Measurements from ENCODE around the gene COL5A1. TPM values are rescaled to one million over a fixed set of nuclear protein-coding genes. Genes with fewer than 3 reads are reported as not detected.

The COL5A1 gene
- total RNA-seq, 1 donor from 2014 or later, result 435 TPM

DNA sequence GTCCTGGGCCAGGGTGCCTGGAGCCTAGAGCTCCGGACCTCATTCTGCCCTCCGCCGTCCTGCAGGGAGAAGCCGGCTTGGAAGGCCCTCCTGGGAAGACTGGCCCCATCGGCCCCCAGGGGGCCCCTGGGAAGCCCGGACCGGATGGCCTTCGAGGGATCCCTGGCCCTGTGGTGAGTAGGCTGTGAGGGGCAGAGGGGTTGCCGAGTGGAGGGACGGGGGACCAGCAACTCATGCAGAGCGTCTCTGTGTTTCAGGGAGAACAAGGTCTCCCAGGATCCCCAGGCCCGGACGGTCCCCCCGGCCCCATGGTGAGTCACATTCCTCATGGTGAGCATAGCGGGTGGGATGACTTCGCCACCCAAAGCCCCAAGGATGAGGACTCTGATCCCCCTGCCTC lies 177.0 kb downstream of the COL5A1 start:
- DNase-seq, result no peak

DNA sequence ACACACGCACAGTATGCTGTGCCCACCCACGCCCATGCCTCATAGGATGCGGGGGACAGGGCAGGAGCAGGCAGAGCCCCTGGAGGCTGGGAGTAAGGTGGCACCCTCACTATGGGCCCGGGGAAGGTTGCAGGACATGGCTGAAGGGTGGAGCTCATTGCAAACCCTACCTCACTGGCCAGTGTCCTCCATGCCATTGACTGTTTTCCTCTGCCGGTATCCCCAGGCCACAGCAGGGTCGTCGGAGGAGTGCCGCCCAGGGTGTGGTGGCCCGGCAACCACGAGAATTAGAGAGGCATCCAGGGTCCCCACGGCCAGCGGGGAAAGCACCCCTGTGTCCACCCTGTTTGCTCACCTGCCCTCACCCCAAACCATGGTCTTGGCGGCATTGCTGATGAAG lies 179.3 kb downstream of the COL5A1 start:
- no peak for DNase-seq

DNA sequence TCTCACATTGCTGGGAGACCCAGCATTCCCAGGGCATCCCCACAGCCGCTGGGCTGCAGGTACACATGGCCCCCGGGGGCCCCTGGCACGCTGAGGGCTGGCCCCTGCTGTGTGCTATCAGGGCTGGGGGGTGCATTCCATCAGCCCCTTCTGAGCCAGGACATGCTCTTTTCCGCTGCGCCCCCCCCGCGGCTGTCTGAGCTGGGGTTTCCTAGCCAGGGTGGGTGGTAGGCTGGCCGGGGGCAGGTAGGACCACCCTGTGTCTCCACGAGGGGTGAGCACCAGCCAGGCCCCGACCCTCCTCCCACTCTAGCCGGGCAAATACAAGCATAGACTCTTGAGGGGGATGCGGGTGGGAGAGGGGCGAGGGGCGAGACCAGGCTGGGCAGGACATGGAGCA lies 180.9 kb downstream of the COL5A1 start:
- DNase-seq, result no peak

GRCh38 chr9:134823623-134824022 lies 182.0 kb downstream of the COL5A1 start:
- no peak for DNase-seq

DNA sequence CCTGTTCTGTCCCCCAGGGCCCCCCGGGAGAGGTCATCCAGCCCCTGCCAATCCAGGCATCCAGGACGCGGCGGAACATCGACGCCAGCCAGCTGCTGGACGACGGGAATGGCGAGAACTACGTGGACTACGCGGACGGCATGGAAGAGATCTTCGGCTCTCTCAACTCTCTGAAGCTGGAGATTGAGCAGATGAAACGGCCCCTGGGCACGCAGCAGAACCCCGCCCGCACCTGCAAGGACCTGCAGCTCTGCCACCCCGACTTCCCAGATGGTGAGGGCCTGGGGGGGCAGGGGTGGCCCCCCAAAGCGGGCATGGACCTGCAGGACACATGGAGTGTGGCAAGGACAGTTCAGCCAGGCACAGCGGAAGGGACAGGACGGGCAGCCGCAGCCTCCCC lies 183.0 kb downstream of the COL5A1 start:
- DNase-seq, result no peak

DNA sequence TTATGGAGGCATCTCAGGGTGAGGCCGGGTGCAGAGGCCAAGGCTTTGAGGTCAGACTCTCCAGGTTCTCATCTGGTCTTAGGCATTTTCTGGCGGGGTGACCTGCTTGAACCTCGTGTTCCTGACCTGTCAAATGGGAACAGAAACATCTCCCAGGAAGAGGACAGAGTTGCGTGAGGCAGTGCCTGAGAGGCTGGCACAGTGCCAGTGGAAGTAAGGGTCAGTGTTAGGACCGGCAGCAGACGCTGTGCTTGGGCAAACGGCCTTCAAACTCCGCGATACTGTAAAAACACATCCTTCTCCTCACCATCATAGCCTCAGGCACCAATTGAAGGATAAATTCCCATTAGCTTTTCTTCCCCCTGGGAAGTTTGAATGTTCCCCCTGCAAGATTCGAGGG lies 183.4 kb downstream of the COL5A1 start:
- DNase-seq, result no peak

GRCh38 chr9:134826336-134827285 lies 185.0 kb downstream of the COL5A1 start:
- no peak for DNase-seq

DNA sequence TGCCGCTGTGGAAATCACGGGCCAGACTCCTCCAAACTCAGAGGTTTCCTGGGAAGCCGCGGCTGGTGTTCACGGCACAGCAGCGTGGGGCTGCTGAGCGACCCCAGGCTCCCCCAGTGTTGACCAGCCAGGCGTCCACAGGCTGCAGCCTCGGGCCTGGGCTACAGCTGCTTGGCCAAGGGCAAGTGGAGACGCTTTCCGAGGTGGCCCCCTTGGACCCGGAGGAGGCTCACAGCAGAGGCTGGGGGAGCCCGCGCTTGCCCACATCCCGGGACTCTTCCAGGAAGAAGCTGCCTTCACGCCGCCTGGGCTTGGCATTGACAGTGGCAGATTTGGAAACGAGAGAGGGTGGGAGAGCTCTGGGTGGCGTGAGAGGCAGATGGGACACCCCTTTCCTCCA lies 186.0 kb downstream of the COL5A1 start:
- DNase-seq, result no peak

DNA sequence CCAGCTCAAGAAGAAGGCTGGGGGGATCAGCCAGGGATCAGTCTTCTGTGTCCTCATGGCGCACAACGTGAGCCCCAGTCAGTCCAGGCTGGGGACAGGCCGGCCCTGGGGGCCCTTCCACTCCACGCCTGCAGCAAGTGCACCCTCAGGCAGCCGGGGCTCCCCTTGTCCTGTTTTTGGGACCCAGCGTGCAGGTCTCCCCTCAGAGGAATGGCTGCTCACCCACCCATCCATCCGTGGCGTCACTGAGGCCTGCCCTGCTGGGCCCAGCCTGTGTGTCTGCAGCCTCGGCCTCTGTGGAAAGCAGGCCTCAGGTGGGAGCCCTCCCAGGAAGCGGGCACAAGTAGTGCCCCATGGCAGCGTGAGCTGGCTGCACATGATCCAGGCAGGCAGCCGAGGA lies 186.4 kb downstream of the COL5A1 start:
- no peak for DNase-seq

DNA sequence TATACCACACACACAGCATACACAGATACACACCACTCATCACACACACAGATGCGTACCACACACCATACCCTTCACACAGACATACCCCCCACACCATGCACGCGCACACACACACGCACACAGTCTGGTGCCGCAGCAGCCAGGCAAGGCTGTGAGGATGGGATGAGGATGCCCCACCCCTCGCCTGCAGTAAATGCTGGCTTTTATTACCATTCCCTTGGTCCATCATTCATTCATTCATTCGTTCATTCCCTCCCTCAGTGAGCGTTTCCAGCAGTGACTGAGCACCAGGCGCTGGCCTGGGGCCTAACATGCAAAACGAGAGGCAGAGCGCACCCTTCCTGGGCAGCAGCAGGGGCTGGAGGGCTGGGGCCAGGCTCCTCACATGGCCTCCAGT lies 187.3 kb downstream of the COL5A1 start:
- no peak for DNase-seq

GRCh38 chr9:134829356-134829937 lies 187.8 kb downstream of the COL5A1 start:
- no peak for DNase-seq

DNA sequence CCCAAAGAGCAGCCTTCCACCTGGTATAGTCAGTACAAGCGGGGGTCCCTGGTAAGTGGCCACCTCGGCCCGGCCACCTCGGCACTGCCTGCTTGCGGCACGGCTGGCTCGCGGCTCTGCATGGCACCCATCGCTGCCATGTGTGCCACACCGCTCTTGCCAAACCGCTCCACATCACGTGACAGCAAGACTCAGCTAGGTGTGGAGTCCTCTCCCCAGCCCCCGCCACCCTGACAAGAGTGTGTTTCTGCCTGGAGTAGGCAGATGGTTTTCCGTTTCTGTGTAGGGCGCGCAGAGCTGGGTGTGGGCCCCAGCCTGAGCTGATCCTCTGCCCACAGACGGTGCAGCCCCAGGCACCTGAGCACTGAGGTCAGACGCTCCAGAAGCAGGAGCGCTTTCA lies 188.5 kb downstream of the COL5A1 start:
- no peak for DNase-seq

DNA sequence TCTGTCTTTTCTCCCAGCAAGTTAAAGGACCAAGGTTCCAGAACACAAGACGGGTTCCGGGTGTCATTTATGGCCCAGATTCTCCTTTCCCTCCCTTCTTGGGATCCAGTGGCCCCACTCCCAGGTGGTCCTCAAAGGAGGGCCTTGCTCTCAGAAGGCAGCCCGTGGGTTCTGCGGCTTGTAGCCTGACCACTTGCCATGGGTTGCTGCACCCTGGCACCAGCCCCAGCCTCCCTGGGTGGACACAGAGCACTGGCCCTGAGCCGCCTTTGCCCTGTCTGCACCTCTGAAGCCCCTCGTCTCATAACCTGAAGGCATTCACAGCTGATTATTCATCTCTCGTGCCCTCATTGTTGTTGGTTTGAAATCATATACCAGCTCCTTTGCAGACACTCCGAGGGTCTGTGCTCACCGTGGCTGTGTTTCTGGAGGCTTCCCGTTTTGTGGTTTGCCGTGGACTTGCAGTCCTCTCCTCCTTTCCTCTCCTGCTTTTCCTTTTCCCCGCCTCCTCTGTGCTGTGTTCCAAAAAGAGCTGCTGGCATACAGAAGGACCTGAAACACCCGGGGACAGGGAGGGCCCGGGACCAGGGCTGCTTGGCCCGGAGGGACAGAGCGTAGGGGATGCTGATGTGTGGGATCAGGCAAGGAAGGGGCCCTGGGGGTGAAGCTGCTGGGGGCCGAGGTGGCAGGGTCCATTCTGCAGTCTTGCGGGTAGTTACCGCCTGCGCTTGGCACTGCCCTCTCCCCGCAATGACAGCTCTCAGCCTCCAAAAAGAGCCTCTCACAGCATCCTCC lies 189.5 kb downstream of the COL5A1 start:
- DNase-seq, result no peak

DNA sequence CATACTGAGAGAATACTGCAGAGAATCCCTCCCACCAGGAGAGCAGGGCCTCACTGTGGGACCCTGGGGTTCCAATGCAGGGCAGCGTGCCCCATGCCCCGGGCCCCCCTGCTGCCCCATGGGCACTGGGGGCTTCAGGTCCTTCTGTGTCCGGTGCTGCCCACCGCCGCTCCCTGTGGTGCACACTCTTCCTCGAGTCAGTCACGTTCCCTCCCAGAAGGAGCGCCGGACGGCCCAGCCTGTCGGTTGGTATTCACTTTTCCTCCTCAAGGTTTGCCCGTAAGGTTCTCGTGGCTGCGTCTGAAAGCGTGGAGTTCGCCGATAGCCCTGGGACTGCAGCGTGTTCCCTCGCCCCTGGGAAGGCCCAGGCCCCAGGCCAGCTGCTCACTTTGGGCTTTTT lies 190.9 kb downstream of the COL5A1 start:
- no peak for DNase-seq

- no peak for DNase-seq
Measured at GRCh38 chr9:134833294-134833880, 191.8 kb downstream of the COL5A1 start.

DNA sequence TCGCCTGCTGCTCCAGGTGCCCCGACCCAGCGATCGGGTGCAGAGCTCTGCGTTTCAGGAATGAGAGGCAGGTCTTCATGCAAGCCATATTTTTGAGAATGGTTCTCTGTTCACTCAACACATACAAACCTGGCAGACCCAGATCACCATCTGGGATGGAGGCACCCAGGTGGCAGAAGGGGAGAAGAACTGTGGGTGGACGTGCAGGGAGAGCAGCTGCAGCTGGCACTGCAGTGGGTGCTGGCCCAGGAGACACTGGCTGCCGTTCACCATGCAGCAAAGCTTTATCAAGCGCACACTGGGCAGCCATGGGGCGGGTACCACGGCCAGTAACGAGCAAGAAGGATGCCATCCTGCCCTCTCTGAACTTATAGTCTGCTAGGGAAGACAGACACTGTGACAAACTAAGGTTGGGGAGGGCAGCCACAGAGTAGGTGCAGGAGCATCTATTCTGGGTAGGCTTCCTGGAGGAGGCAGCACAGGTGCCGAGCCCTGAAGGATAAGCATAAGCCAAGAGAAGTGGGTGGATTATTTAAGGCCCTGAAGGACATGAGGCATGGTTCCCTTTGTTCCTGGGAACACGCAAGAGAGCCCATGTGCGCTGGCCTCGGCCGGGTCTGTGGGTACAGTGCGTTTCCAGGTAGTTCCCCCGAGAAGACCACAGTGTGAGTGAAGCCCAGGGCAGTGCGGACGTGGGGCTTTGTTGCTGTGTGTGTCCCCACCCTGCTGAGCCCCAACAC lies 192.8 kb downstream of the COL5A1 start:
- DNase-seq, result no peak

- no peak for DNase-seq
Measured at GRCh38 chr9:134834957-134835419, 193.4 kb downstream of the COL5A1 start.

- no peak for DNase-seq
Measured at GRCh38 chr9:134835448-134835847, 193.8 kb downstream of the COL5A1 start.

GRCh38 chr9:134835987-134836386 lies 194.4 kb downstream of the COL5A1 start:
- DNase-seq, result no peak

DNA sequence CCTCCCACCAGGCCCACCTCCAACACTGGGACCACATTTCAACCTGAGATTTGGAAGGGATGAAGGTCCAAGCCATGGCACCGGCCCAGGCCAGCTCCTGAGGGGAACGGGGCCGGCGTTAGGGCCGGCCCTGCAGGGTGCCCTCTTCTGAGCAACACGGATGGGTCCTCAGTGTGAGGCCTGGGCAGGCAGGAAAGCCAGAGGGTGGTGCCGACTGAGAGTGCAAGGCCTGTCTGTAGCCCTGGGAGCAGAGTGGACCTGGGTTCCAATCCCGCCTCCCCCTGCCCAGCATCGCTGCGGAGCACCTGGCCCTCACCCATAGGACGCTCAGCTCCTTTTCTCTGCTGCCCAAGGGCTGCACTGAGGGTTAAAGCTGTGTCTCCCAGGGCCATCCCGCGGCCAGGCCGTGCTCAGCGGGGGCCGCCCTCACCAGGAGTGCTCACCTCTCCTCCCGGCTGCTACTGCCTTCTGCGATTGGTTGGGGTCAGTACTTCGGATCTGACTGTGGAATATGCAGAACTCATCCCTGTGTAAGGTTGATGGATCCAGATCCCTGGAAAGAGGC lies 194.9 kb downstream of the COL5A1 start:
- DNase-seq, result no peak

- DNase-seq, result no peak
Measured at GRCh38 chr9:134837529-134837928, 195.9 kb downstream of the COL5A1 start.

Measured in tongue (tissue), 2 donors.